WTC11 (cell line): Measurements from ENCODE around the gene CEBPA. TPM values are rescaled to one million over a fixed set of nuclear protein-coding genes. Genes with fewer than 3 reads are reported as not detected.

Source experiments
- ATAC-seq: fragments of 200-7000 bp; cut with Tn5 transposase; 2 replicates; pipeline ENCODE4 v1.10.0; 2021; ENCODE audit warnings: mild to moderate bottlenecking, moderate library complexity
- CTCF ChIA-PET: fragments of 300-600 bp; sonication (Branson Sonifier 250); formaldehyde crosslinking; loops from one replicate; lab custom pipeline; 2021; ENCODE audit warnings: antibody characterized with exemption; lab: Charles Lee
- POLR2A ChIA-PET: fragments of 350-600 bp; sonication (Branson Sonifier 250); formaldehyde crosslinking; loops from one replicate; lab custom pipeline; 2021; ENCODE audit warnings: antibody characterized with exemption; lab: Charles Lee
- DNase-seq: peaks from one replicate; pipeline ENCODE4 v3.0.0; 2021; ENCODE audit warnings: low spot score
- H3K27ac Mint-ChIP-seq: 2 replicates; pipeline ENCODE4 v1.8.0; 2021; ENCODE audit warnings: mixed read lengths
- H3K27me3 Mint-ChIP-seq: 2 replicates; pipeline ENCODE4 v1.8.0; 2021; ENCODE audit warnings: low read depth, mild to moderate bottlenecking, moderate library complexity, mixed read lengths
- H3K36me3 Mint-ChIP-seq: 2 replicates; pipeline ENCODE4 v1.8.0; 2021; ENCODE audit warnings: mixed read lengths
- H3K4me1 Mint-ChIP-seq: 2 replicates; pipeline ENCODE4 v1.8.0; 2022; ENCODE audit warnings: mixed read lengths
- H3K4me3 Mint-ChIP-seq: 2 replicates; pipeline ENCODE4 v1.8.0; 2021; ENCODE audit warnings: mild to moderate bottlenecking, moderate library complexity, mixed read lengths
- H3K9me3 Mint-ChIP-seq: 2 replicates; pipeline ENCODE4 v1.8.0; 2021; ENCODE audit warnings: mixed read lengths
- ATF2 ChIP-seq: sonication (generic); formaldehyde crosslinking; IDR thresholded peaks from 2 replicates; pipeline ENCODE4 v1.8.1; 2022; ENCODE audit warnings: low read depth, missing genetic modification reagents, borderline replicate concordance
- CBFB ChIP-seq: sonication (generic); formaldehyde crosslinking; IDR thresholded peaks from 2 replicates; pipeline ENCODE4 v1.8.1; 2022; ENCODE audit warnings: mild to moderate bottlenecking, low read depth, missing genetic modification reagents
- CTCF ChIP-seq: fragments of 200-600 bp; IDR thresholded peaks from 2 replicates; pipeline ENCODE4 v1.8.0; 2022; ENCODE audit warnings: antibody characterized with exemption
- E2F4 ChIP-seq: sonication (generic); formaldehyde crosslinking; IDR thresholded peaks from 2 replicates; pipeline ENCODE4 v1.8.1; 2022; ENCODE audit warnings: low read depth, mild to moderate bottlenecking, moderate library complexity, missing genetic modification reagents, borderline replicate concordance
- ESRRA ChIP-seq: sonication (generic); formaldehyde crosslinking; IDR thresholded peaks from 2 replicates; pipeline ENCODE4 v1.8.1; 2022; ENCODE audit warnings: mild to moderate bottlenecking, missing genetic modification reagents, borderline replicate concordance
- FOXP4 ChIP-seq: sonication (generic); formaldehyde crosslinking; IDR thresholded peaks from 2 replicates; pipeline ENCODE4 v1.8.0; 2022; ENCODE audit warnings: mild to moderate bottlenecking, missing genetic modification reagents
- GABPB1 ChIP-seq: sonication (generic); formaldehyde crosslinking; IDR thresholded peaks from 2 replicates; pipeline ENCODE4 v1.8.1; 2023; ENCODE audit warnings: mild to moderate bottlenecking, missing genetic modification reagents
- HMGA2 ChIP-seq: fragments of 250-450 bp; sonication (Bioruptor Pico); IDR thresholded peaks from 2 replicates; pipeline ENCODE4 v1.4.0; 2021; ENCODE audit warnings: mild to moderate bottlenecking, moderate library complexity
- HMGXB4 ChIP-seq: sonication (generic); formaldehyde crosslinking; IDR thresholded peaks from 2 replicates; pipeline ENCODE4 v1.8.1; 2023; ENCODE audit warnings: mild to moderate bottlenecking, moderate library complexity, missing genetic modification reagents
- JUN ChIP-seq: sonication (generic); formaldehyde crosslinking; IDR thresholded peaks from 2 replicates; pipeline ENCODE4 v1.8.0; 2023; ENCODE audit warnings: mild to moderate bottlenecking, missing genetic modification reagents
- MYBL2 ChIP-seq: sonication (generic); formaldehyde crosslinking; IDR thresholded peaks from 2 replicates; pipeline ENCODE4 v1.8.1; 2023; ENCODE audit warnings: mild to moderate bottlenecking, moderate library complexity, missing genetic modification reagents
- NFYB ChIP-seq: sonication (generic); formaldehyde crosslinking; conservative IDR thresholded peaks from 2 replicates; pipeline ENCODE4 v1.8.0; 2022; ENCODE audit warnings: low read depth, missing genetic modification reagents
- RORB ChIP-seq: fragments of 250-450 bp; sonication (Bioruptor Pico); IDR thresholded peaks from 2 replicates; pipeline ENCODE4 v1.9.0; 2021; ENCODE audit warnings: mild to moderate bottlenecking
- USF1 ChIP-seq: sonication (generic); formaldehyde crosslinking; IDR thresholded peaks from 2 replicates; pipeline ENCODE4 v1.8.0; 2022; ENCODE audit warnings: mild to moderate bottlenecking, missing genetic modification reagents
- USF2 ChIP-seq: sonication (generic); formaldehyde crosslinking; IDR thresholded peaks from 2 replicates; pipeline ENCODE4 v1.8.1; 2023; ENCODE audit warnings: mild to moderate bottlenecking, missing genetic modification reagents, moderate library complexity
- ZBTB21 ChIP-seq: sonication (generic); formaldehyde crosslinking; IDR thresholded peaks from 2 replicates; pipeline ENCODE4 v1.8.1; 2023; ENCODE audit warnings: mild to moderate bottlenecking, missing genetic modification reagents, borderline replicate concordance
- ZNF219 ChIP-seq: sonication (generic); formaldehyde crosslinking; IDR thresholded peaks from 2 replicates; pipeline ENCODE4 v1.8.0; 2023; ENCODE audit warnings: missing genetic modification reagents, mild to moderate bottlenecking, borderline replicate concordance
- ZNF671 ChIP-seq: fragments of 250-450 bp; sonication (Bioruptor Pico); IDR thresholded peaks from 2 replicates; pipeline ENCODE4 v1.8.0; 2021; ENCODE audit warnings: mild to moderate bottlenecking
- ZSCAN18 ChIP-seq: fragments of 250-450 bp; sonication (Bioruptor Pico); IDR thresholded peaks from 2 replicates; pipeline ENCODE4 v2.1.2; 2022; ENCODE audit warnings: mild to moderate bottlenecking, moderate library complexity
- total RNA-seq: library from RNA; stranded (reverse); gene quantifications from 3 replicates; pipeline ENCODE4 v1.2.3, GENCODE V29; 2021

The CEBPA gene
- total RNA-seq, 1 experiment from 2014 or later, result 5.6 TPM

GRCh38 chr19:33340991-33341390 lies 38.7 kb upstream of the CEBPA start:
- no peak overlapping the region for H3K4me3 Mint-ChIP-seq
- DNase-seq, result no peak
- no peak for TF ChIP-seq HMGA2 (CRISPR knock-in tag)
- no peak for TF ChIP-seq RORB (CRISPR knock-in tag)
- TF ChIP-seq MYBL2 (CRISPR knock-in tag), result no peak
- TF ChIP-seq ZNF219, result no peak
- TF ChIP-seq ESRRA (CRISPR knock-in tag), result no peak
- TF ChIP-seq CBFB (CRISPR knock-in tag), result no peak
- TF ChIP-seq USF2 (CRISPR knock-in tag), result no peak
- no peak for TF ChIP-seq FOXP4
- no peak overlapping the region for H3K27ac Mint-ChIP-seq
- POLR2A ChIA-PET, result no interaction called here
- H3K4me1 Mint-ChIP-seq, result 0 out of 2 replicates have a peak, but pooled peaks cover 3% of the 10 kb centered on the region
- no peak for ATAC-seq
- CTCF ChIA-PET, result interaction anchor here (0.7 kb wide), 1 partner anchor 19 kb away, joined by 3 read pairs; no protein-coding TSS in a partner anchor
- no peaks in the 10 kb centered on the region for H3K36me3 Mint-ChIP-seq
- H3K9me3 Mint-ChIP-seq, result no peaks in the 10 kb centered on the region
- H3K27me3 Mint-ChIP-seq, result peaks cover 4% of the 10 kb centered on the region

- H3K9me3 Mint-ChIP-seq, result no peaks in the 10 kb centered on the region
- H3K4me3 Mint-ChIP-seq, result no peak overlapping the region
- no peak for DNase-seq
- ChIA-PET POLR2A (no interaction called here), CTCF (no interaction called here)
- no peak for ATAC-seq
- H3K27me3 Mint-ChIP-seq, result peaks cover 2% of the 10 kb centered on the region
- H3K36me3 Mint-ChIP-seq, result no peaks in the 10 kb centered on the region
- no peak overlapping the region for H3K27ac Mint-ChIP-seq
- H3K4me1 Mint-ChIP-seq, result 0 out of 2 replicates have a peak, but pooled peaks cover 2% of the 10 kb centered on the region
- TF ChIP-seq NFYB (no peak), GABPB1 (CRISPR knock-in tag) (no peak), JUN (no peak), MYBL2 (CRISPR knock-in tag) (no peak), ZNF671 (CRISPR knock-in tag) (no peak), ZSCAN18 (CRISPR knock-in tag) (no peak), HMGXB4 (CRISPR knock-in tag) (no peak), ESRRA (CRISPR knock-in tag) (no peak), CTCF (no peak), ZBTB21 (CRISPR knock-in tag) (no peak), ATF2 (CRISPR knock-in tag) (no peak), E2F4 (CRISPR knock-in tag) (no peak), USF1 (no peak), FOXP4 (no peak), CBFB (CRISPR knock-in tag) (no peak)
These were observed 37.0 kb upstream of the CEBPA start for GRCh38 chr19:33339016-33339984.
